HG03457 (cell line): ENCODE results near the gene NMNAT1.
"Not testable (repeated sequence)": the region's sequence is repeated elsewhere in the genome, so short reads cannot be mapped to it uniquely, and the experiment has no call there.

ENCODE experiments used
- ATAC-seq: cut with Tn5 transposase; IDR thresholded peaks from one replicate; pipeline ENCODE4 v1.9.1; 2021; ENCODE audit warnings: moderate number of reproducible peaks; ENCODE audit not compliant: unreplicated experiment

NMNAT1 gene

GRCh38 chr1:10014016-10014415 is 70.7 kb downstream of the NMNAT1 start:
- ATAC-seq, result no peak

DNA sequence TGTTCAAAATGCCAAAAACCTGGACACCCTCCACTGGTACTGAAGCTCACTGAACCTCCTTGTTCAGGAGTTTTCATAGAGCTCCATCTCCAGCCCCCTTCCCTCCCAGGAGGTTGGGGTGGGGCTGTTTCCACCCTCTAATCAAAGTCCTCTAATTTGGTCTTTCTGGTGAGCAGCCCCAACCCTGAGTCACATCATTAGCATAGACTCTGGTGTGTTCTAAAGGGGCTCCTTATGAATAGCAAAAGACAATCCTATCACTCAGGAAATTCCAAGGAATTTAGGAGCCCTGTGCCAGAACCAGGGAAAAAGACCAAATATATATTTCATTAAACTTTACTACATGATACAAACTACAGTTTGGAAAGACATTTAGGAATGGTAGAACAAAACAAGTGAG is 76.3 kb downstream of the NMNAT1 start:
- no peak for ATAC-seq

DNA sequence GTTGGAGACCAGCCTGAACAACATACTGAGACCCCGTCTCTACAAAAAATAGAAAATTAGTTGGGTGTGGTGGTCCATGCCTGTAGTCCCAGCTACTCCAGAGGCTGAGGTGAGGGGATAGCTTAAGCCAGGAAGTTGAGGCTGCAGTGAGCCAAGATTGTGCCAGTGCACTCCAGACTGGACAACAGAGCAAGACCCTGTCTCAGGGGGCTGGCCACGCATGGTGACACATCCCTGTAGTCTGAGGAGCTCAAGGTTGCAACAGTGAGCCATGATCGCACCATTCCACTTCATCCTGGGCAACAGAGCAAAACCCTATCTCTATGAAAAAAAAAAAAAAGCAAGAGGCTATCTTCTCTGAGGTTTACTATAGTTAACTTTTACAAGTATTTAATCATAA is 76.8 kb downstream of the NMNAT1 start:
- ATAC-seq, result no peak

GRCh38 chr1:10020678-10021077 is 77.4 kb downstream of the NMNAT1 start:
- ATAC-seq, result not testable (repeated sequence)

DNA sequence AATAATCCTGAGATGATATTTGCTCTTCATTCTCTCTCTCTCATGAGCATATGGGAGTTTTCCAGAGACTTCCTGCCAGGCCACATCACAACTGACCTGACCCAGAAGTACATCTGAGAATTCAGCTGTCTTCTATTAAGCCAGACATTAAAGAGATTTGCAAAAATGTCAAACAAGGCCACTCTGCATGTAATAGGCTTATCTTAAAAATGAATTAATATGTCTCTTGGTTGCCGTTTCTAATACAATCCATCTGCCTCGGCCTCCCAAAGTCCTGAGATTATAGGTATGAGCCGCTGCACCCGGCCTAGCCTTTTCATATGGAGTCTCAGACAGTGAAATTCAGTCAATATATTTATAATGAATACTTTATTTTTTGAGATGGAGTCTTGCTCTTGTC is 78.7 kb downstream of the NMNAT1 start:
- not testable (repeated sequence) for ATAC-seq

GRCh38 chr1:10022656-10023055 is 79.4 kb downstream of the NMNAT1 start:
- ATAC-seq, result no peak

DNA sequence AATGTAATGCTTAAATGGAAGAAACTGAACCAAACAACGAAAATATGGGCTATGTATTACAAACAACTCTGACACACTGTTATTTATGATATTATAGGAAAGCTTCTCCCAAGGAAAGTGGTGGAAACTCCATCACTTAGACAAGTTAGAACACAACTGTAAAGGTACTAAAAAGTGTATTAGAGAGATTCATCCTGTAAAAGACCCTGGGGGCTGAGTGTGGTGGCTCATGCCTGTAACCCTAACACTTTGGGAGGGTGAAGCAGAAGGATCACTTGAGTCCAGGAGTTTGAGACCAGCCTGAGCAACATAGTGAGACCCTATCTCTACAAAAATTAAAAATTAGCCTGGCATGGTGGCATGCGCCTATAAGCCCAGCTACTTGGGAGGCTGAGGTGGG is 82.1 kb downstream of the NMNAT1 start:
- ATAC-seq, result no peak

DNA sequence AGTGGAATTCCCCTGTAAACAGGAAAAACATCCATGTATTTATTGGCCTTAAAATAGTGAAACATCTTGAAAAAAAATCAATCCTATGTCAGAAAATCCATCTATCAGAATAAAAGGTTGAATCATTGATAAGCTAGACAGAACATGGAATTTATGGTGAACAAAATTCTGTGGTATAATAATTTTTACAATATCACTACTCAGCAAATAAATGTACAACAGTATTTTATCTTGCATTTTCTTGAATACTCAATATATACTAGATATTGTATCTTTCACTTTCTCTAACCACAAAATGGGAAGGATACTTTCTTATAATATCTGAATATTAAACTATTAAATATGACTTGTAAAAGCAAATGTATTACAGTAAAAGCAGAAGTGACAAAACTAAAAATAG is 83.8 kb downstream of the NMNAT1 start:
- no peak for ATAC-seq

- ATAC-seq, result not testable (repeated sequence)
These were observed 85.8 kb downstream of the NMNAT1 start for GRCh38 chr1:10028956-10029500.

DNA sequence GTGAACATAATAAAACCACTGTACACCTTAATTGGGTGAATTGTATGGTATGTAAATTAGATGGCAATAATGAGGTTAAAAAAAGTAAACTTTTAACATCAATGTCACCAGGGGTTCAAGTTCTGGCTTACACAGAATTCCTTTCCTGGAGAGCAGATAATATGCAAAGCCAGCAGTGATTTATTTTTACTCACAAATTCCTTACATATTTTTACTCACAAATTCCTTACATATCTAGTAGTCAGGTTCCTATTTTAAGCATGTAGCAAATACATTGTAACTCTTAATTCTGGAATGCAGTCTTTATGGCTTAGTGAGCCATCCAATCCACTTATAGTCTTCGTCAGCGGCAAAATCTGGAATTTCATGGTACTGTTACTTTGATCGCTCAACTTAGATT is 88.2 kb downstream of the NMNAT1 start:
- ATAC-seq, result no peak

GRCh38 chr1:10032590-10033358 is 89.5 kb downstream of the NMNAT1 start, which contains the start of gene UBE4B:
TSS of gene UBE4B (plus strand) at chr1:10032958. CDS start at chr1:10033671, 713 bp downstream.
- peak; percentile 93 for ATAC-seq

- ATAC-seq, result peak; percentile 6
These were observed 90.1 kb downstream of the NMNAT1 start for GRCh38 chr1:10033359-10033845.
